Stimulated activated CD8-positive, alpha-beta memory T cell treated with anti-CD3 and anti-CD28 coated beads, Interleukin-12 subunit alpha, Interleukin-12 subunit beta, amount 100 ng/mL, for 1 hour (primary cell): ENCODE measurements around the gene PSMD1.
"Not testable (repeated sequence)": the region's sequence is repeated elsewhere in the genome, so short reads cannot be mapped to it uniquely, and the experiment has no call there.

Experiments
- DNase-seq: peaks from one replicate; pipeline ENCODE4 v3.0.0-alpha.2; 2020; ENCODE audit warnings: low read depth

PSMD1 gene

GRCh38 chr2:231056453-231057416 is at the start of gene PSMD1:
PSMD1 (plus strand) TSS chr2:231056867; CDS start chr2:231057026, 159 bp downstream.
- peak; percentile 85 for DNase-seq

GRCh38 chr2:231007286-231008098 is 49.2 kb upstream of the PSMD1 start:
- no peak for DNase-seq

- DNase-seq: no peak
Observed at GRCh38 chr2:231008131-231008530, 48.5 kb upstream of the PSMD1 start.

DNA sequence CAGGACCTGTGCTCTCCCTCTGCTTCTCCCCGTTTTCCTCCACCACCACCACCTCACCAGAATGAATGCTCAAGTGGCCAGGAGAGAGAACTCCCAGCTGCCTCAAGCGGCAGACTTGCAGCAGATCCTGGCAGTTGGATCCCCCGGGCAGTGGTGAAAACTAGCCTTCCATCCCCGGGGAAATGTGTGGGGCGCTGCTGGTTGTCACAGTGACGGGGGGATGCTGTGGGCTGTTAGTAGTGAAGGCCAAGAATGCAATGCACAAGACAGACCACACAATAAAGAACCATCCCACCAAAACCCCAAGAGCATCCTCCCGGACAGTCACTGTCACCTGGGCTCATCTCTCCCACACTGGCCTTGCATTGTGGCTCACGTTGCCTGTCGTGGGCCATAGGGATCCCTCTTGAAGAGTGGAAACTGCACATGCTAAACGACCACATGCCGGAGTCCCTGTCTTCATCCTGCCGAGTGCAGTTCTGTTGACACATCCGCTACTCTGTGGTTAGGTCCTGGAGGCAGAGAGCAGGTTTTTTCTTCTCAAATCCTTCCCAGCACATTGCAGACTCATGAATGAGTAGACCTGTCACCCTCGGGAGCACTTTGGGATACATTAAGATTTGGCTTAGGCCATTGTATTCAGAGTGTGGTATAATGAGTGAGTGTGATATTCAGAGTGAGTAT is 47.3 kb upstream of the PSMD1 start:
- no peak for DNase-seq

GRCh38 chr2:231010201-231010730 is 46.4 kb upstream of the PSMD1 start:
- no peak for DNase-seq

GRCh38 chr2:231011526-231011925 is 45.1 kb upstream of the PSMD1 start:
- no peak for DNase-seq

DNA sequence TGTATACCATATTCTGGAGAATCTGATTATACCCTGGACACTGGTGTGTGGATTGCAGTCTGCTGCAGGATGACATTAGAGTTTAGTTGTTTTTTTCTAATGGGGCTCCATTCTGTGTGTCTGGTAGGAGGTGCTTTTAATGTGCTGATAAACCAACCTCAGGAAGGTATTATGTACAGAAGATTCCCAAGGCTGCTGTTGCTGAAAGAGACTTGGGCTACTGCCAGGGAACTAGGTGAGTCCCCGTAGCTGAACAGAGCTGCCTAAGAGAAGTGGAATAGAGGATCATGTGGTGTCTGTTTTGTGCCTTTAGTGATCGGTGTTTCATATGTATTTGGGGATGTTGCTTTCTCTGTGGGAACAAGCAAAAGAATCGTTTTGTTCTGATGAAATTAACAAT is 44.2 kb upstream of the PSMD1 start:
- no peak for DNase-seq

DNA sequence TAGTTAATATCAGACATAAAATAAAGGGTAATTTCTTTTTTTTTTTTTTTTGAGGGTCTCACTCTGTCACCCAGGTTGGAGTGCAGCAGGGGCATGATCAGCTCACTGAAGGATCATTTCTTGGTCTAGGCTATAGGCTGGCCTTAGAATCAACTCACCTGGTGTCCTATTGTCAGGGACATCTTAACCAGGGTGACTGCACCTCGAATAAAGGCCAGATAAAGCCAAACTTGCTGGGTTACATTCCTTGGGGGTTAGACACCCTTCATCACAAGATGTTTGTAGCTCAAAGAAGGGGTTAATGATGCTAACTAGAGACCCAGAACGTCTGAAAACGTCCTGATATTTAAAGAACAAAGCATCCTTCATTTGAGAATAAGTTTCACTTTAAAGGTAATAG is 42.8 kb upstream of the PSMD1 start:
- no peak for DNase-seq

DNA sequence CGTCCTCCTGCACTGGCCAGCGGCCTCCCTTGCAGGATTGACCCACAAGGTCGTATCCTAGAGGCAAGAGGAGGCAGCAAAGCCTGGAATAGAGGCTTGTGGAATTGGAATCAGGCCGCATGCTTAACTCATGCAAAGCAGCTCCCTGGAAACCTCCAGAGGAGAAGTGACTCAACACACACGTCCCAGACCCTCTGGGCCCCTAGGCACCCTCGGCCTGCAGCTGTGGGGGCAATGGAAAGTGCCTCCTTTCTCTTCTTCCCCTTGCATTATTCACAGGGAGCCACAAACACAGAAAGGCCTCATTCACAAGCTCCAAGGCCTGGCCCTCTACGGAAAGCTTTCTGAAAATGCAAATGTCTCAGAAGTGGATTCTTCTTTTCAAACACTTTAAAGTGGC is 41.2 kb upstream of the PSMD1 start:
- no peak for DNase-seq

DNA sequence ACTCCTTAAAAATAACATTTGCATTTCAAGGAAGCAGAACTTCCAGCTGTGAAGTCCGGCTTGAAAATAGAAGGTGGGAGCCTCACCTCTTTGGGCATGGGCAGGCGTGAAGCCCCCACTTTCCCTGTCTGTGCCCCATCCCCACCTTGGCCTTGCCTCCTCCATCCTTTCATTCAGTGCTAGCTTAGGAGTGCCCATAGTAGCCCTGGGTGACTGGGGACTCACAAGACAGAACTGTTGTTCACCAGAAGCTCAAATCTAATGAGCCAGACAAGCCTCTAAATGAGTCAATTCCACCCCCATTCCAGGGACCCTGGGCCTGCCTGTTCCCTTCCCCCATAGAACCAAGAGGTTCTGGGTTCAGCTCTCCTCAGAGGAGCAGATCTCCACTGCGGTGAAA is 40.7 kb upstream of the PSMD1 start:
- no peak for DNase-seq

DNA sequence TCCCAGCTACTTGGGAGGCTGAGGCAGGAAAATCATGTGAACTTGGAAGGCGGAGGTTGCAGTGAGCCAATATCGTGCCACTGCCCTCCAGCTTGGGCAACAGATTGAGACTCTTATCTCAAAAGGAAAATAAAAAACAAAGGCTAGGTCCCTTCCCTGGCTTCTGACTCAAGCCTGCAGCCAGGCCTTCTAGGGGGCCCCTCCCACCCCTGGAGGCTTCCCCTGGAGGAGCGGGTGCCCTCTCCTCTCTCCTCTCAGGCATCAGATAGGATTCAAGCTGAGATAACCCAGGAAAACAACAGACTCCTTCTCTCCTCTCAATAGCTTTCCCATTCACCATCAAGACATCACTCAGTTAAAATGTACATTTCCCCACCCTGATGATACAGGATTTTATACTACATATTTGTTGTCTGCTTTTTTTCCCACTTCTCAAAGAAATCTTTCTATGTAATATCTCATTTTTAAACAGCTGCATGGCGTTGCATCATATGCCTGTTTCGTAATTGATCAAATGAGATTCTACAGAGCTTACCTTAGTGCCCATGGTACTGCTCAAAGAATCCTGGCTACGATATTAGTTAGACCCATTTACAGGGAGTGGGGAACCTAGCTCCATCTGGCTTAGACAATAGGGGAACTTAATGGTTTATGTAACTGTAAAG is 40.0 kb upstream of the PSMD1 start:
- DNase-seq: no peak

DNA sequence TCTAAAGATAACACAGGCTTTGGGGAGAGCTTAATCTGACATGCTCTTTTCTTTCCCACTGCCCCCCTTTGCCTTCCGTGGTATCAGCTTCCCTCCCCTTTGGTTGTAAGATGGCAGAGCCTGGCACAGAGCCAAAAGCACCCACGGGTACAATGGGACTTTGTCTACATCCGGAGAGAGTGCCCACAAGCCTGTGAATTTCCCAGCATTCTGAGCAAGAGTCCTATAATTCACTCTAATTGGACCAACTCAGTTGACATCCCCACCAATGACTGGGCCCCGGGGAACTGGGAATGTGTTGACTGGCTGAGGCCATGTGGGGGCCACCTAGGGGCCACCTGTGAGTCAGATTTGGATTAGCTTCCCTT is 39.5 kb upstream of the PSMD1 start:
- no peak for DNase-seq

DNA sequence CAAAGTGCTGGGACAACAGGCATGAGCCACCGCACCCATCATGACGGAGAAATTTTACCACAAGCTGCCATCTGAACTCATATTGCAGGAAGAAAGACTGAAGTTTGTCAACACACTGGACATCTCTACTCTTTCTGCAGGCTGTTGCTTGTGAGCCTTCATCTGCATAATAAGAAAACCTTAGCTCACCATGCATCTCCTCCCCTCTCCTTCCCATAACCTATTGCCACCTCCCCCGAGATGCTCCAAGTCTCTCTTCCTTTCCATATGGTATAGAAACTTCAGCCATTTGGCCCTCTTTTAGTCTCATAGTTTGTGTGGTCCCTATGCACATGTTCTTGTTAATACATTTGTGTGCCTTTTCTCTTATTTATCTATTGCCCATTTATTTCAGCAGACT is 38.5 kb upstream of the PSMD1 start:
- no peak for DNase-seq

DNA sequence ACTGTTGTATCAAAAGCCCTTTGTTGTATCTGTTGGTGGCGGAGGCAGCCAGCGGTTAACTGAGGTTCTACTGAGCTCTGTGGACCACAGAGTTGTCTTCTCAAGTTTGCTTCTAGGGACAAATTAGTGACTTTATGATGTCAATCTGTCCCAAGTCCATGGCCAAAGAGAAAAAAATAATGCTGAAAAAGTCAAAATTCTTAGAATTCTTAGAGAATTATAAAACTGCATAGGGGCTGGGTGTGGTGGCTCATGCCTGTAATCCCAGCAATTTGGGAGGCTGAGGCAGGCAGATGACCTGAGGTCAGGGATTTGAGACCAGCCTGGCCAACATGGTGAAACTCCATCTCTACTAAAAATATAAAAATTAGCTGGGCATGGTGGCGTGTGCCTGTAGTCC is 31.6 kb upstream of the PSMD1 start:
- DNase-seq: not testable (repeated sequence)

- DNase-seq: no peak
Observed at GRCh38 chr2:231028889-231029288, 27.8 kb upstream of the PSMD1 start.

DNA sequence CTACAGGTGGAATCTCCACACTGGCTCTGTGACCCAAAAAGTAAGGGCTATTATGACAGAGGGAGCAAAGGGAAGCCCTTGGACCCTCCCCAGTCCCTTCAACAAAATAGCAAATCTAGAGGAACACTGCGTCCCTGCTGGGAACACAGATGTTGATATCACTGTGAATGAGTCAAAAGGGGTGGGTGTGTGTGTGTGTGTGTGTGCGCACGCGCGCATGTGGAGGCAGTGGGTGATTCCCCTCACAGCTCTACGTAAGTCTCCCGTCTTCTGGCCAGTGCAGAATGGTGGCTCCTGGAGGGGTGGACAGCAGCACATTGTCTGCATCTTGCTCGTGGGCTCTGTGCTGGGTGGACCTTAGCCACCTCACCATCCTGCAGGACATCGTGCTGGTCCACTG is 27.1 kb upstream of the PSMD1 start:
- no peak for DNase-seq

DNA sequence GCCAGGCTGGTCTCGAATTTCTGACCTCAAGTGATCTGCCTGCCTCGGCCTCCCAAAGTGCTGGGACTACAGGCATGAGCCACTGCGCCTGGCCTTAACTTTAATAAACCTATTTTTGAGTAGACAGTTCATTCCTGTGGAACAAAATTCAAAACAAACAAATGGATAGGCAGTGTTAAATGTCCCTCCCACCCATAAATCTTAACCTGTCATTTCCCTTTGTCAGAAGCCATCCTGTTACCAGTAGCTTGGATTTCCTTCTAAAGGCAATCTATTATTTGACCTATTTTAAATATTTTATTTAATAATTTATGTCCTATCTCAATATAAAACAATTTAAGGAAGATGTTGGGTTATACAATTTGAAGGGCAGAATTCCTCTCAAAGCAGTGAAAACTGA is 25.9 kb upstream of the PSMD1 start:
- no peak for DNase-seq

GRCh38 chr2:231032575-231033140 is 24.0 kb upstream of the PSMD1 start:
- DNase-seq: no peak

GRCh38 chr2:231033147-231034132 is 23.2 kb upstream of the PSMD1 start:
- DNase-seq: no peak

GRCh38 chr2:231034291-231034882 is 22.3 kb upstream of the PSMD1 start:
- no peak for DNase-seq
